GOT3 (cell line): ENCODE data around the gene POC1B.

Experiments
- DNase-seq: peaks from one replicate; lab custom pipeline; 2025; ENCODE audit warnings: mixed read lengths; lab: John Stamatoyannopoulos, UW

The POC1B gene

DNA sequence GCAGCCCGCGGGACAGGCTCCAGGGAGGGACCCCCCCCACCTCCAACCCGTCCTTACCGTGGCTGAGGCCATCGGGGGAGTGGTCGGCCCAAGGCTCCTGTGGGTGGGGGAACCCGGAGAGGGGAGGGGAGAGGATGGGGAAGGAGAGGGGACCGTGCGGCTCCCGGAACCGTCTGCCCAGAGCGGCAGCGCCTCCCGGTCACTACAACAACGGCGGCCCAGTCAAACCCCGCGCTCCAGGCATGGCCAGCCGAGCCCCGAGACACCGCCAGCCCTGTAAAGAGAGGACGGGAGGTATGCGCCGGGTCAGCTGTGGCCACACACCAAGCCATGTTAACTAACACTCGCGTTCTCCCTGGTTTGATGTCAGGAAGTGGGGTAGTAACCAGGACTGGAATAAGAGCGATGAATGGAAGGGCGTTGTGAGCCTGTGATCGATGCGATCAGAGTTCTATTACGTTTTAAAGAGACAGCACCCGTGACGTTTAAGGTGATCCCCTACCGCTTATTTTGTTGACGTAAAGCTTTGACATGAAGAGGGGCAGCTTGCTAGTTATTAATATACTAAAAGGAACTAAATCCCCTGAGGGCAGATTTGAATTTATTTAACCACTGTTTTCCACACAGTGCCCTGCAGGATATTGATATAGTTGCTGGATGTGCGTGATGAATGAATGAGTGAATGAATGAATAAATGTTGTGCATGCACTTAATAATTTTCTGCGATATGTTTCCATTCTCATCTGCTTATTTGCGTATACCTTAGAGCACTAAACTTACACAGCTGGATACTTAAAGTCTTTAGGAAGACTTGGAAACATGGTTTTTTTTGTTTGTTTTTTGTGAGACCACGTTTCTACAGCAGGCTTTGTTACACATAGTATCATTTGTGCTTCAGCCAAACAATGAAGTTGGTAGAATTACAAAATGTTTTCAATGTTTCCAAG is at the start of gene POC1B:
Gene POC1B, minus strand, starts transcription at position 224 of the 947 bp plus-strand sequence. Its CDS starts 152 bp downstream, at position 72.
- DNase-seq: peak; percentile 5

DNA sequence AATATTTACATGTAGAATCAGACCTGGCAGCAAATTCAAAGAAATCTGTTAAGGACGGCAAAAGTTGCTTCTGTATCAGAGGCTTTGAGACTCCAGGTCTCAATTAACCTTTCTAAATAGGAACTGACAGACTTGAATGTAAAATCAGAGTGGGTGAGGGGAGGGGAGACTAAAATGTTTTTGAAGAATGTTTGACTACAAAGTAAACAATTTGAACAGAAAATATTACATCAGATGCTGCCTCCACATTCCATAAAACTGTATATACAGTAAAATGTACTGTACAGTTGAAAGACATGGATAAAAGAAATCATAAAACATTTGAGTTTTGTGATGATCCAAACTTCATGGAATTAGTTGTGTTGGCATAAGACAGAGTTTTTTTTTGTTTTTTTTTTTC is 49.5 kb upstream of the POC1B start:
- DNase-seq: no peak

- no peak for DNase-seq
Observed at GRCh38 chr12:89574736-89575208, 48.9 kb upstream of the POC1B start.

GRCh38 chr12:89573051-89573810 is 47.4 kb upstream of the POC1B start:
- no peak for DNase-seq

GRCh38 chr12:89571491-89572195 is 45.8 kb upstream of the POC1B start:
- no peak for DNase-seq

GRCh38 chr12:89568484-89568883 is 42.6 kb upstream of the POC1B start:
- DNase-seq: no peak

- DNase-seq: no peak
Observed at GRCh38 chr12:89567691-89568239, 41.9 kb upstream of the POC1B start.

DNA sequence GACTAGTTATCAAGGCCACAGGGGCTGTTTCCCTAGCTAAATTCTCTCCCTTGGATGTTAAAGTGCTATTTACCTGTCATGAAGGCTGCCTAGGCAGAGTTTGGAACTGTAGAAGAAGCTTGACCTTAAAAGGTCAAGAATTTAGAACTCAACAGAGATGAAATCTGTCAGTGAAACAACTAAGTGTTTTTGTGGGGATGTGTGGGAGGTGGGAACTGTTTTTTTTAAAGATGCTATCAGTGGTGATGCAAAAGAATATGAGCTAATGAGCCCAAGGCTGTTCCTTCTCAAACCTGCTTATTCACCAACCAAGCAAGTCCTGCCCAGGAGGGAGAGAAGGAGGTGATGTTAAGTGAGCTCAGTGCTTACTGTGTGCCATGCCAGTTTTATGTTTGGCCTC is 40.8 kb upstream of the POC1B start:
- DNase-seq: no peak

GRCh38 chr12:89565002-89565401 is 39.2 kb upstream of the POC1B start:
- no peak for DNase-seq

GRCh38 chr12:89559753-89560152 is 33.9 kb upstream of the POC1B start:
- no peak for DNase-seq

DNA sequence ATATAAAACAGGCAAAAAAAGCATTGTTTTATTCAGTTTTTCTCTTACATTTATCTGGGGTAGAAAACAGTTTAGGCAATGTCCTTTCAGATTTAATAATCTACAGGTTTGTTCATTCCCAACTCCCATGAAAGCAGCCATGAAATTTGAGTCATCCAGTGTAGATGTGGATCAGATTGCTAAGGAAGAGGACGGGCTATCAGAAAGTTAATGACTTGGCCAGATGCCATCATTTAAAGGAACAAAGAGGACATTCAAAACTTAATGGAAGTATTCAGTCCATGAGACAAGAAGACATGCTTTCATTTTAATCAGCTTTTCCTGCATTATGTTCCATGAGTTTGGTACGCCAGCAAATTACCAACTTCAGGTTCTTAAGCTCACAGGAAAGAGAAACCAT is 31.1 kb upstream of the POC1B start:
- DNase-seq: no peak

DNA sequence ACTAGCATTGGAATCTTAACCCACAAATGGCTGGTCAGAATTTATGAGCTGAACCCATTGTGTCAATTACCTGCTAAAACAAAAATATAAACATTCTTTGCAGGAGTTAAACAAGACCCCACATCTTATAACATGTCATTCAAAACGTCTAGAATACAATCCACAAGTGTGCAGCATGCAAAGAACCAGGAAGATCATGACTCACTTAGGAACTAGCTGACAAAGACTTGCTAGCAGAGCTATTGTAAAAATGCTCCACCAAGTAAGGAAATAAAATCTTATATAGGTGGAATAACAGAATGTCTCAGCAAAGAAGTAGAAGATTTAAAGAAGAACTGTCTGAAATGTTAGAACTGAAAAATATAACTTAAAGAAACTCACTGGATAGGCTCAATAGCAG is 26.5 kb upstream of the POC1B start:
- no peak for DNase-seq

DNA sequence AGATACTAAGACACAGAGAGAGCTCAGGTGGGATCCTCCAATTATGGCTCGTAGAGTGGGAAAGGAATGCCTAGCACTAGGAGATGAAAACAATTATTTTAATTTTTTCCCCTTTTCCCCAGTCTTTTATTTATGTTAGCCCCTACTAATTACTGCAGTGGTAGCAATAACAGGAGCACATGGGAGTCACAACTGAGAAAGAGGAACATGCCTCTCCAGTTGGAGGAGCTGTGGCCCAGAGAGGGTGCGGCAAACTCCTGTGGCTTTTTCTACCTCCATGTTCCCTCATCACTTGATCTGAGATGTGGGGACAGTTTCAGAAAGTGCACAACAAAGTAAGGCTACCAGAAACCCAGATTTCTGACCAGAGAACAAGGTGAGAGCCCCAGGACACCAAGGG is 25.9 kb upstream of the POC1B start:
- no peak for DNase-seq

GRCh38 chr12:89547101-89547500 is 21.3 kb upstream of the POC1B start:
- DNase-seq: no peak

DNA sequence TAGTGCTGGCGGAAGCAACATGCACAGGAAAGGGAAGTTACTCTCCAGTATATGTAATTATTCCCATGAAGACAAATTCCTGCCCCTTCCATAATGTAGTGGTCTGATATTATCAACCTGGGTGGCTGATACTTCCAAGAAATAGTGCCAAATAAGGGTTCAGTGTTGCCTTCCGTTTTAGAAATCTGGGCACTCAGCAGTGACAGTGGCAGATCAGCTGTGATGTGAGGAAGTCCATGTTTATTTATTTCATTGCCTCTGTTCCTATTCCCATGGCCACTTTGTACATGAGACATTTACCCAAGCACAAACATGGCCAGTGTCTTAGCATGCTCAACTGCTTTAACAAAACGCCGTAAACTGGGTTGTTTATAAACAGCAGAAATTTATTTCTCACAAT is 20.3 kb upstream of the POC1B start:
- no peak for DNase-seq

- DNase-seq: no peak
Observed at GRCh38 chr12:89544681-89545184, 18.9 kb upstream of the POC1B start.

DNA sequence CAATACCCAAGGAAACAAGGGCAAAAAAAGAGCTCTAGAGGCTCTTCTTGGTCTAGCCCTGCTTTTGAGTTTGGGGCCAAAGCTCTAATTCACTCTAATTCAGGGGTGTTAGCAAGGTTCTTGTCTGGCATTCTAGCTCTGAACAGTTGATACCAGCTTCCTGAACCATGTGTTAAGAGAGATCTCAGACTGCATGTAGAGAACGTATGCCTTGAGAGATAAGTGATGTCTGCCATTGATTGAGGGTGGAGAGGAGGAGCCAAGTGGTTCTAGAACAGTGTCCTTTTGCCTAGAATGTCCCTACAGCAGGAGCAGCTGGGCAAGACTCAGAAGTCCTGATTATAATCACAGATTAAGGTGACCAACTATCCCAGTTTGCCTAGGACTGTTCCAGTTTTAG is 18.2 kb upstream of the POC1B start:
- DNase-seq: no peak

- DNase-seq: no peak
Observed at GRCh38 chr12:89542912-89543592, 17.2 kb upstream of the POC1B start.

DNA sequence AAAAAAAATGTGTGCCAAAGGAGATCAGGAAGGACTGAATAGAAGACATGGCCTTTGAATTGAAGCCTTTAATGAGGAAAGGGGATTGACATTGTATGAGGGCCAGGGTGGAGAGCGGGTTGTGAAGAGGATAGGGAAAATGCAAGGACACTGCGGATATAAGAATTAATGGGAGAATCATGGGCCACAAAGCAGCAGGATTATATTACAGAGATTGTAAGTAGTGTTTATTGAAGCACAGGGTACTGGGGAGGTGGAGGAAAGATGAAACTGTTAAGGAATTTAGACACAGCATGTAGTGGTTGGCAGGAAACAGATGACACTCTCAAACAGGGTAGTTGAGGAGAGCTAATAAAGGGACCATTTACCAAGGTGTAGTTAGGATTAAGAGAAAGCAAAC is 16.4 kb upstream of the POC1B start:
- no peak for DNase-seq

DNA sequence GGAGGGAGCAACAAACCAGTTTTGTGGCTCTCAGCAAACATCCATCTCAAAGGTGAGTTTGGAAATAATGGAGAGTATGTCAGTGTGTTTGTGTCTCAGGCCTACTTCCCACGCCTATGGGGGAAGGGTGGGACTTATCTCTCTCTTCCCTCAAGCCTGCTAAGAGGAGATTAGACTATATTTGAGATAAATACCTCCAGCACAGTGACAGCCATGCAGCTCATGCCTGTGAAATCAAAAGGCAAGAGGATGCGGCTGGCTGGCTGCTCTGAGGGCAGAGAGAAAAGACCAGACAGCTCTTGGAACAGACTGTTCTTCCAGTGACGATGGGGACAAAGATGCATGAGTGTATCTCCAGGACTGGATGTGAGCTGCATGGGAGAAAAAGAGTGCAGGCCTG is 14.7 kb upstream of the POC1B start:
- no peak for DNase-seq
